ENCODE data around the gene COQ5. TPM values are rescaled to one million over a fixed set of nuclear protein-coding genes. Genes with fewer than 3 reads are reported as not detected.
A peak's percentile ranks its signal among the peaks of the same experiment; 100 is the strongest.
"Not testable (repeated sequence)": the region's sequence is repeated elsewhere in the genome, so short reads cannot be mapped to it uniquely, and the experiment has no call there.

The COQ5 gene
- total RNA-seq, 1 experiment from 2014 or later, result 35.1 TPM

DNA sequence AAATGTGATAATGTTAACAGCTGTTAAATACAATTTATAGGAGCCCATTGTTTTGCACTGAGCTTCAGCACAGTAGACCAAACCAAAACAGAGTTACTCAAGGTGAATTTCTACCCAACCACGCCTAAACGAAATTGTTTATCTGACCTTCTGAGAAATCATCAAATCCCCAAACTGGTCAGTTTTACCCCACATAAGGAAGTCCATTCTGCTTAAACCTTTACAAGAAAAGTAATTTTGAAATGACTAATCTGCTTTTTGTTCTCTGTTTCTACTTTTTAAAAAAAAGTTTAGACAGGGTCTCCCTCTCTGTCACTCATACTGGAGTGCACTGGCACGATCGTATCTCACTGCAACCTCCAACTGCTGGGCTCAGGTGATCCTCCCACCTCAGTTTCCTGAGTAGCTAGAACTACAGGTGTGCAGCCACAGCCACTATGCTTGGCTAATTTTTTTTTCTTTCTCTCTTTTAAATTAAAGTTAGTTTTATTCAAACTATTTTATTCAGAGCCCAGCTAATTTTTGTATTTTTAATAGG lies 3.8 kb upstream of the COQ5 start (continued):
- TF ChIP-seq, protein P1, sequence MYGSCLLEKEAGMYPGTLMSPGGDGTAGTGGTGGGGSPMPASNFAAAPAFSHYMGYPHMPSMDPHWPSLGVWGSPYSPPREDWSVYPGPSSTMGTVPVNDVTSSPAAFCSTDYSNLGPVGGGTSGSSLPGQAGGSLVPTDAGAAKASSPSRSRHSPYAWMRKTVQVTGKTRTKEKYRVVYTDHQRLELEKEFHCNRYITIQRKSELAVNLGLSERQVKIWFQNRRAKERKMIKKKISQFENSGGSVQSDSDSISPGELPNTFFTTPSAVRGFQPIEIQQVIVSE (CRISPR knock-in tag; IDR thresholded peaks at IDR 0.05; ENCODE audit: borderline replicate concordance), result no peak
- TF ChIP-seq ZNF219 (CRISPR knock-in tag; IDR thresholded peaks at IDR 0.05; ENCODE audit: borderline replicate concordance) (no peak), ZNF232 (CRISPR knock-in tag; IDR thresholded peaks at IDR 0.05) (no peak)

DNA sequence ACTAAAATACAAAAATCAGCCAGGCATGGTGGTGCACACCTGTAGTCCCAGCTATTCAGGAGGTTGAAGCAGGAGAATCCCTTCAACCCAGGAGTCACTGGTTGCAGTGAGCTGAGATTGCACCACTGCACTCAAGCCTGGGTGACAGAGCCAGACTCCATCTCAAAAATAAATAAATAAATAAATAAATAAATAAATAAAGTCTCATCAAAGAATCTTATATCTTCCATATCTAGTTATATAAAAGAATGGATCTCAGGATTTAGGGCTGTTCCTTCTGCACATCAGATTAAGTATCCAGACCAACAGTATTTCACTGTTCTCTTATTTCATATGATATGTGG lies 1.4 kb upstream of the COQ5 start:
- CTCF ChIA-PET; H3K27me3 Mint-ChIP-seq (ENCODE audit: low read depth); H3K36me3 Mint-ChIP-seq; DNase-seq (ENCODE audit: low spot score); ATAC-seq; H3K9me3 Mint-ChIP-seq; POLR2A ChIA-PET; H3K27ac Mint-ChIP-seq: not testable (repeated sequence)
- Mint-ChIP-seq H3K4me1 (peaks cover 11% of the 10 kb centered on the region), H3K4me3 (peak overlapping the region; percentile 99)

DNA sequence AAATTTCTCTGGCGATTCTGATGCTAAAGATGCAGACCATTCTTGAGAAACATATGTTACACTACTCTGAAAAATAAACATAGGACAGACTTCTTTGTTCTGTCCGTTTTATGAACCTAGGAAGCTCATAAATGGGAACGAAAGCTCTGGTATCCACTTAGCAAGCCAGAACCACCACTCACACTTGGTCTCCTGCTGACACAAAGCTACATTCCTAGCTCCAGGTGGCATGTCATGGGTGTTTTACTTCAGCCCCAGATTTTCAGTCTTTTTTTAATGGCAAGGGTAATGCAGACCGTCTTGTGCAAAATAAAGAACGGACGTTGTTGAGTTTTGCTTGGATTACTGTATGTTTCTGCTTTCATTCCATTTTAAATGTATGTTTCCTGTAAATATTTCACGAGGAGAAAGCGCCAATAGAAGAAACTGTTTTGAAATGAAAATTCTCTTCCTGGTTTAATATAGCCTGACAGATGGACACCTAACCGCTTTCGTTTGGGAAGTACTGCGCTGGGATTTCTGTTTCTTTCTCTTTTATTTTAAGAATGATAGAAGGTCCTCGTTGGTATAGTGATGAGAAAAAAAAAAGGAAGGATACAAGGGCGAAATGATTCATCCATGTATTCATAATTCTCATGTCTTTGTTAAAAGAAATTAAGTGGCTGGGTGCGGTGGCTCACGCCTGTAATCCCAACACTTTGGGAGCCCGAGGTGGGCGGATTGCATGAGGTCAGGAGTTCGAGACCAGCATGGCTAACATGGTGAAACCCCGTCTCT lies 871 bp upstream of the COQ5 start:
- H3K4me3 Mint-ChIP-seq, result peak overlapping the region; percentile 99
- ChIA-PET POLR2A (interaction anchor here (0.7 kb wide), 1 partner anchor 51 kb away, joined by 4 read pairs; the partner anchor contains the start of gene POP5), CTCF (interaction anchor here (0.6 to 1.3 kb wide), 5 partner anchors 31 to 229 kb away, joined by 3 to 4 read pairs (median 3); partner anchors contain the start of genes DYNLL1 and SRSF9)
- peak overlapping the region; percentile 99 for H3K27ac Mint-ChIP-seq
- TF ChIP-seq JAZF1 (CRISPR knock-in tag; IDR thresholded peaks at IDR 0.05) (no peak), ZNF423 (CRISPR knock-in tag; IDR thresholded peaks at IDR 0.05) (peak; percentile 35; the same call in 1 of the 2 replicates)
- DNase-seq (ENCODE audit: low spot score) (no peak), ATAC-seq (0 out of 2 replicates have a peak, but pooled peaks have one; percentile 7)
- peaks cover 8% of the 10 kb centered on the region for H3K4me1 Mint-ChIP-seq
- peaks cover 7% of the 10 kb centered on the region for H3K36me3 Mint-ChIP-seq
- H3K9me3 Mint-ChIP-seq, result no peaks in the 10 kb centered on the region
- H3K27me3 Mint-ChIP-seq (ENCODE audit: low read depth), result no peaks in the 10 kb centered on the region

DNA sequence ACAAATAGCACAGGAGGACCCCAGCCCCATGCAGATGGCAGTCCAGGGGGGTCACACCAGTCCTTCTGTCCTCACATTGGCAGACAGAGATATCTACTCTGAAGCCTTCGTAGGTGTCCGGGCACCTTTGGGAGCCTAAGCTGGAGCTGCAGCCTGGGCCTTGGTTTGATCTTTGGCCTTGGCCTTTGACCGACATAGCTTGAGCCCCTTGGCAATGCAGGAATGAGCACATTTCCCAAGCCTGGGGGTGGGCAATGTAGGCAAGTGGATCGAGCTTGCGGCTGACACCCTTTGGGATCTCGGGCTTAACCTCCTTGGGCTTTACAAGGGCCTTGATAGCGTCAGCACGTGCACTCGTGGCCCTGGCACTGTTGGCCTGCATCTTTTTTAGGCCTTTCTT lies 6.4 kb downstream of the COQ5 start:
- ChIA-PET CTCF (no interaction called here), POLR2A (interaction anchor here (0.7 to 1.3 kb wide), 2 partner anchors 27 kb away, joined by 3 read pairs; no protein-coding TSS in a partner anchor)
- ATAC-seq (no peak), DNase-seq (ENCODE audit: low spot score) (no peak)
- Mint-ChIP-seq H3K9me3 (no peaks in the 10 kb centered on the region), H3K4me3 (no peak overlapping the region), H3K27ac (no peak overlapping the region), H3K4me1 (no peaks in the 10 kb centered on the region), H3K36me3 (peaks cover 8% of the 10 kb centered on the region), H3K27me3 (ENCODE audit: low read depth) (no peaks in the 10 kb centered on the region)
- TF ChIP-seq, protein P2, sequence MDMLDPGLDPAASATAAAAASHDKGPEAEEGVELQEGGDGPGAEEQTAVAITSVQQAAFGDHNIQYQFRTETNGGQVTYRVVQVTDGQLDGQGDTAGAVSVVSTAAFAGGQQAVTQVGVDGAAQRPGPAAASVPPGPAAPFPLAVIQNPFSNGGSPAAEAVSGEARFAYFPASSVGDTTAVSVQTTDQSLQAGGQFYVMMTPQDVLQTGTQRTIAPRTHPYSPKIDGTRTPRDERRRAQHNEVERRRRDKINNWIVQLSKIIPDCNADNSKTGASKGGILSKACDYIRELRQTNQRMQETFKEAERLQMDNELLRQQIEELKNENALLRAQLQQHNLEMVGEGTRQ (CRISPR knock-in tag; IDR thresholded peaks at IDR 0.05), result no peak
- TF ChIP-seq, protein P3, sequence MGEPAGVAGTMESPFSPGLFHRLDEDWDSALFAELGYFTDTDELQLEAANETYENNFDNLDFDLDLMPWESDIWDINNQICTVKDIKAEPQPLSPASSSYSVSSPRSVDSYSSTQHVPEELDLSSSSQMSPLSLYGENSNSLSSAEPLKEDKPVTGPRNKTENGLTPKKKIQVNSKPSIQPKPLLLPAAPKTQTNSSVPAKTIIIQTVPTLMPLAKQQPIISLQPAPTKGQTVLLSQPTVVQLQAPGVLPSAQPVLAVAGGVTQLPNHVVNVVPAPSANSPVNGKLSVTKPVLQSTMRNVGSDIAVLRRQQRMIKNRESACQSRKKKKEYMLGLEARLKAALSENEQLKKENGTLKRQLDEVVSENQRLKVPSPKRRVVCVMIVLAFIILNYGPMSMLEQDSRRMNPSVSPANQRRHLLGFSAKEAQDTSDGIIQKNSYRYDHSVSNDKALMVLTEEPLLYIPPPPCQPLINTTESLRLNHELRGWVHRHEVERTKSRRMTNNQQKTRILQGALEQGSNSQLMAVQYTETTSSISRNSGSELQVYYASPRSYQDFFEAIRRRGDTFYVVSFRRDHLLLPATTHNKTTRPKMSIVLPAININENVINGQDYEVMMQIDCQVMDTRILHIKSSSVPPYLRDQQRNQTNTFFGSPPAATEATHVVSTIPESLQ (CRISPR knock-in tag; IDR thresholded peaks at IDR 0.05), result no peak

DNA sequence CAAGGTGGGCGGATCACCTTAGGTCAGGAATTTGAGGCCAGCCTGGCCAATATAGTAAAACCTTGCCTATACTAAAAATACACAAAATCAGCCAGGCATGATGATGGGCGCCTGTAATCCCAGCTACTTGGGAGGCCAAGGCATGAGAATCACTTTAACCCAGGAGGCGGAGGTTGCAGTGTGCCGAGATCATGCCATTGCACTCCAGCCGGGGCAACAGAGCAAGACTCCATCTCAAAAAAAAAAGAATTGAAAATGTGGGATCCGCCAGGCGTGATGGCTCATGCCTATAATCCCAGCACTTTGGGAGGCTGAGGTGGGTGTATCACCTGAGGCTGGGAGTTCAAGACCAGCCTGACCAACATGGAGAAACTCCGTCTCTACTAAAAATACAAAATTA lies 9.6 kb downstream of the COQ5 start:
- ATAC-seq; H3K4me1 Mint-ChIP-seq; H3K27me3 Mint-ChIP-seq (ENCODE audit: low read depth); DNase-seq (ENCODE audit: low spot score); H3K4me3 Mint-ChIP-seq; H3K27ac Mint-ChIP-seq; H3K9me3 Mint-ChIP-seq: not testable (repeated sequence)
- peak; percentile 91 for TF ChIP-seq ZNF121 (CRISPR knock-in tag; IDR thresholded peaks at IDR 0.05)
- ChIA-PET CTCF (interaction anchor here (1.2 kb wide), 1 partner anchor 86 kb away, joined by 3 read pairs; no protein-coding TSS in a partner anchor), POLR2A (interaction anchor here (0.7 kb wide), 1 partner anchor 49 kb away, joined by 3 read pairs; no protein-coding TSS in a partner anchor)
- H3K36me3 Mint-ChIP-seq, result peaks cover 20% of the 10 kb centered on the region

DNA sequence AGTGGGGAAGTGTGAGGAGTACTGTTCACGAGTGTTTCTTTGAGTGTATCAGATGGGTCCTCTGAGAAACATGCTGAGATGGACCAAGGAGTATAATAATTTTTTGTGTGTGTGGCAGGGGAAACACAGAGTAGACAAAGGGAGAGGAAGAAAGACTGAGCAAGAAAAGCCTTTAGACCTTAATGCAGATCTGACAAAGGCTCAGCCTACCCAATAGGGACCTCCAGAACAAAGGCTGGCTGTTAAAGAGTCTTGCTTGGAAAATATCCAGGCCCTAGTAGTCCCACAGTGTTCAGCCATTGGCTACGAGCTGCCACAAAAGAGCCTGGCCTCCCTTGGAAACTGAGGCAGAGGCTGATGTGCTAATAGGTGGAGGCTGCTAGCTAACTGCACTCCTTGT lies 13.5 kb downstream of the COQ5 start:
- Mint-ChIP-seq H3K27ac (no peak overlapping the region), H3K36me3 (peaks cover 27% of the 10 kb centered on the region), H3K4me3 (no peak overlapping the region), H3K4me1 (no peaks in the 10 kb centered on the region), H3K9me3 (no peaks in the 10 kb centered on the region), H3K27me3 (ENCODE audit: low read depth) (no peaks in the 10 kb centered on the region)
- ChIA-PET POLR2A (no interaction called here), CTCF (no interaction called here)
- DNase-seq (ENCODE audit: low spot score), result no peak
- ATAC-seq, result no peak
- TF ChIP-seq, protein P4, sequence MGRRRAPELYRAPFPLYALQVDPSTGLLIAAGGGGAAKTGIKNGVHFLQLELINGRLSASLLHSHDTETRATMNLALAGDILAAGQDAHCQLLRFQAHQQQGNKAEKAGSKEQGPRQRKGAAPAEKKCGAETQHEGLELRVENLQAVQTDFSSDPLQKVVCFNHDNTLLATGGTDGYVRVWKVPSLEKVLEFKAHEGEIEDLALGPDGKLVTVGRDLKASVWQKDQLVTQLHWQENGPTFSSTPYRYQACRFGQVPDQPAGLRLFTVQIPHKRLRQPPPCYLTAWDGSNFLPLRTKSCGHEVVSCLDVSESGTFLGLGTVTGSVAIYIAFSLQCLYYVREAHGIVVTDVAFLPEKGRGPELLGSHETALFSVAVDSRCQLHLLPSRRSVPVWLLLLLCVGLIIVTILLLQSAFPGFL (CRISPR knock-in tag; IDR thresholded peaks at IDR 0.05; ENCODE audit: borderline replicate concordance), result no peak
- TF ChIP-seq GABPB1 (CRISPR knock-in tag; IDR thresholded peaks at IDR 0.05) (no peak), SOX15 (CRISPR knock-in tag; IDR thresholded peaks at IDR 0.05) (no peak)
- TF ChIP-seq, protein P5, sequence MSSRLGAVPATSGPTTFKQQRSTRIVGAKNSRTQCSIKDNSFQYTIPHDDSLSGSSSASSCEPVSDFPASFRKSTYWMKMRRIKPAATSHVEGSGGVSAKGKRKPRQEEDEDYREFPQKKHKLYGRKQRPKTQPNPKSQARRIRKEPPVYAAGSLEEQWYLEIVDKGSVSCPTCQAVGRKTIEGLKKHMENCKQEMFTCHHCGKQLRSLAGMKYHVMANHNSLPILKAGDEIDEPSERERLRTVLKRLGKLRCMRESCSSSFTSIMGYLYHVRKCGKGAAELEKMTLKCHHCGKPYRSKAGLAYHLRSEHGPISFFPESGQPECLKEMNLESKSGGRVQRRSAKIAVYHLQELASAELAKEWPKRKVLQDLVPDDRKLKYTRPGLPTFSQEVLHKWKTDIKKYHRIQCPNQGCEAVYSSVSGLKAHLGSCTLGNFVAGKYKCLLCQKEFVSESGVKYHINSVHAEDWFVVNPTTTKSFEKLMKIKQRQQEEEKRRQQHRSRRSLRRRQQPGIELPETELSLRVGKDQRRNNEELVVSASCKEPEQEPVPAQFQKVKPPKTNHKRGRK (CRISPR knock-in tag; IDR thresholded peaks at IDR 0.05; ENCODE audit: borderline replicate concordance), result no peak
- TF ChIP-seq, protein P6, sequence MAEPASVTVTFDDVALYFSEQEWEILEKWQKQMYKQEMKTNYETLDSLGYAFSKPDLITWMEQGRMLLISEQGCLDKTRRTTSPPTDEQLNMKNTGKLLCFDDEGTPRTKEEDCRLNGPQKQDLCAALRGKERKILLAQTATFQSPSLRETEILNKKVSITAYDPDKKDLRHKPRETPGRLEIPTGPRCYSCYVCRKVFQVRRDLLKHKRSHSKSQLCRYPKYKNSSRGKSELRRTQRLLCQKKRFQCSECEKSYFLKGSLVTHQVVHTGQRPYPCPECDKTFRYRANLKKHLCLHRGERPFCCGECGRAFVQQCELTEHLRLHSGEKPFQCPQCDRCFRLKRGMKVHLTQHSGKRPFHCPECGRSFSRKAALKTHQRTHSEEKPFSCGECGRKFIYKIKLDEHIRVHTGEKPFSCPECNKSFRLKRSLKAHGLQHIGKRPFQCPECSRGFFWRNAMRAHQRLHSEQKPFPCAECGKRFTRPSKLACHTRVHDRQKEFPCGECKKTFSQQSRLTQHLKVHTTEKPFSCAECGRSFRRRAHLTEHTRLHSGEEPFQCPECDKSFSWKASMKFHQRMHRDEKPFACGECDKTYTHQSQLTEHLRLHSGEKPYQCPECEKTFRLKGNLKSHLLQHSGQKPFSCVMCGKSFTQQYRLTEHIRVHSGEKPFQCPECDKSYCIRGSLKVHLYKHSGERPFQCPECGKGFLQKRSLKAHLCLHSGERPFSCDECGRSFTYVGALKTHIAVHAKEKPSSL (CRISPR knock-in tag; conservative IDR thresholded peaks at IDR 0.05), result no peak
